NCI-H82 treated with DMSO at 0.1 percent for 48 hours (cell line): ENCODE results near the gene PTH1R.

Experiments
- DNase-seq: peaks from one replicate; lab custom pipeline; 2025; ENCODE audit not compliant: unreplicated experiment; lab: John Stamatoyannopoulos, UW

The PTH1R gene

GRCh38 chr3:46926871-46927717, 49.6 kb downstream of the PTH1R start:
- no peak for DNase-seq

- DNase-seq, result no peak
These were observed 50.2 kb downstream of the PTH1R start for GRCh38 chr3:46927718-46928073.

GRCh38 chr3:46928282-46928681, 50.8 kb downstream of the PTH1R start:
- no peak for DNase-seq

- no peak for DNase-seq
These were observed 51.8 kb downstream of the PTH1R start for GRCh38 chr3:46929324-46929723.

GRCh38 chr3:46930166-46930944, 52.8 kb downstream of the PTH1R start:
- no peak for DNase-seq

DNA sequence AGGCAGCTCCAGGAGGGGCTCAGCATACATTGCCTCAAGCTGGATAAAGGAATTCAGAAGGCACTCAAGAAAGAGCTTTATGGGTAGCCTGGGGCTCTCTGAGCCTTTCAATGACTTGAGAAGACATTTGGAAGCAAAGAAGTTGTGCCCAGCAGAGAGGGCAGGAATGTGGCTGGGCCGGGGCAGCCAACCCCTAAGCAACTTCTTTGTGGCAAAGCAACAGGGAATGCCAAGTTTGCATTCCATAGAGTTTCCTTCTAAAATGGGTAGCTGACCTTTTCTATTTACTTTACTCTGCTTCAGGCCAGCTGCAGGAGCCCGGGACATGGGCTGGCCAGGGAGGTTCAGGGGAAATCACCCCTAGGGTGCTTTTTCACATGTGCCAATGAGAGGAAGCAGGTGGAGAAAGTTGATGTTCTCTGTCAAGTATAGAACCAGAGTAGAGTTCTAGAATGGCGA, 53.5 kb downstream of the PTH1R start:
- DNase-seq, result no peak

DNA sequence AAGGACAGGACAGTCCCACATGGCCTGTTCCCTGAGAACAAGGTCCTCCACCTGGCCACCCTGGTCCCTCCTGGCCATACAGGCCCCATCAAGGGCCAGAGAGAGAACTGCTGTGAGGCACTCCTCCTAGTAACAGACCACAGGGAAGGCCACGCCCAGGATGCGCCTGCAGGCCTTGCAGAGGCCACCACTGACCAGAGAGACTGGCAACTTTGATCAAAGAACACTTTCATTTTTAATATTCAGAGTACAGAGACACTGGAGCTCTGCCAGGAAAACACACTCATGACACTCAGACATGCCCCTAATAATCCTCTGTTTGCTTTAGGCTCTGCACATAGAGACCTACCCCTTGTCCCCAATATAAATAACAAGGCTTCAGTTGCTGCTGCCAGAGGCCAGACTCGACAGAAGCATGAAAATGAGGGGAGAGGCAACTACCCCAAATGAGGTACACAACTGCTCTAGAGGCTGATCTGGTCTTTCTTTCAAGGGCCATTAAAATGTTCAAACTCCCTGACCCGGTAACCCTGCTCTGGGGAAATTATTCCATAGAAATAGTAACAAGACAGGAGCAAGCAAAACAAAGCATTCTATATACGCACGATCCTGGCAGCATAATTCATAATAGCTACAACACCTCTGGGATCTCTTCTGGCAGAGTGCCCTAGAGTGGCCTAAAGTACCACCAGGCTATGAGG, 54.3 kb downstream of the PTH1R start:
- no peak for DNase-seq

DNA sequence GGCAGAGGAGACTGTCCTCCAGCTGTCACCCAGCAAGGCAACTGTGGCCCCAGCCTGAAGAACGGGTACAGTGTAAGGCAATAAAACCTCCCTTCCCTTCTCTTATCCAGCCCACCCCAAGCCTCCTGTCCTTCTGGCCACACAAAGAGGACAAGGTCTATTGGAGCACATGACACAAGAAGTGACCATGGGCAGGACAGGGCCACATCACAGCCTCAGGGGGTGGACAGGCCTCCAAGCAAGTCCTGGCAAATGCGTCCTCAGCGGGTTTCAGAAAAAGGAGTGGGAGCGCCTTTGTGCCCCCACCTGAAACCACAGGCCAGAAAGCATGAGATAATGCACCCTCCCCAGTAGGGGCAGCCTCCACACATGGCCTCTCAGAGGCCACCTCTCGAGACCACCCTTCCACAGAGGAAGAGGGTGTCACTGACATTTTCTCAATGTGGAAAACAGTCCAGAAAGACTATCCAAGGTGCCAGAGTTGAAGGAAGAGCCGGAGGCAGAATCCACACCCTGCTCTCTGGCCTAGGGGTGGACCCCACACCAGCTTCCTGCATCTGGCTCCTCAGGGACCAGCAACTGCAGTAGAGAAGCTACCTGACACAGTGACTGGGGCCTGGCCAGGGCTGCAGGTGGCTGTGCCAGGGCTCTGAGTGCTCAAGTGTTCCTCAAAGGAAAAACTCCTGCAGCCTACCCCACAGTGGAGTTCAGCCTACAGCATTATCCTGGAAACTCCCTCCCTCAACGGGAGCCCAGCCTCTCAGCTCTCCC, 55.1 kb downstream of the PTH1R start:
- no peak for DNase-seq

GRCh38 chr3:46933261-46933660, 55.7 kb downstream of the PTH1R start:
- DNase-seq, result no peak

DNA sequence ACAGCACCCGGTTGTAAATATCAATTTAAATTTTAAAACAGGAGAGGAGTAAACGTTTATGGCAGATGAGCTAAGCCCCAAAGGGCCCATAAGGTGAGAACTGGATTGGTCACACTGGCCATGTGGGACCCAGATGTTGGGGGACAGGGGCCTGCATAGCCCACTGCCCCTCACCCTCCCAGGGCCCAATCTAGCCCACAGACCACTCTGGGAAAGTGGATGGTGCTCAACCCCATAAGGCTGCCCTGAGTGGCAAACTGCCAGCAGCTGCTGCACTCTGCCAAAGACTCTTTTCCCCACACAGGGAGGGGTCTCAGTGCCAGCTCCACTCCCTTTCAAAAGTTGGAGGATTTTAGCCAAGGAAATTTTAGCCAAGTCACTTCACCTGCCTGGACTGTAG, 56.6 kb downstream of the PTH1R start:
- DNase-seq, result no peak

DNA sequence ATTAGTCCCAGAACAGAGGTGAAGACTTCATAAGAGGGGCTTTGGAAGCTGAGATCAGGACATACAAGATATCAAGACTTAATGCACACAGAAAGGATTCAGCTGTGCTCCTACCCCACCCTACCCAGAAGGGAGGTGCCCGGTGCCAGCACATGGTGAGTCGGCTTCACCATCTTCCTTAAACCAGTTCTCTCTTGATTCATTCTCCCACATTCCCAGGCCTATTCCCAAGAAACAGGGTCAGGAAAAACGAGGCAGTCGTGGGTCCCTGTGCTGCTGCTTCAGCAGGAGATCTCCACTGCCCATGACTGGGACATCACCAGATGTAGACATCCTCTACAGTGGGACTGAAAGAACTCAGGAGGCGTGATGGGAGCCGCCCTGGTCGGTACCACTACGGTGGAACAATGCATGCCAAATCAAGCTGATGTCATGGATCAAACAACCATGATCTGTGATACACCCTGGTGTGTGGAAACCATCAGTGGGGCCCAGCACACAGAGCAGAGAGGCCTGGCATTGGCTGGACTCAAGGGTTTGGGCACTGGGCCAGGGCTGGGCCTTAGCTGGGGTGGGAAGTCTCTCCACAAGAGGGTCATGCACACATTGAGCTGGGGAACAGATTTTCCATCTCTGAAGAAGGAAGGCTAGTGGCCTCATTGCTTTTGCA, 57.1 kb downstream of the PTH1R start:
- no peak for DNase-seq

- DNase-seq, result no peak
These were observed 57.8 kb downstream of the PTH1R start for GRCh38 chr3:46935168-46935858.

- DNase-seq, result no peak
These were observed 58.6 kb downstream of the PTH1R start for GRCh38 chr3:46935989-46936558.

DNA sequence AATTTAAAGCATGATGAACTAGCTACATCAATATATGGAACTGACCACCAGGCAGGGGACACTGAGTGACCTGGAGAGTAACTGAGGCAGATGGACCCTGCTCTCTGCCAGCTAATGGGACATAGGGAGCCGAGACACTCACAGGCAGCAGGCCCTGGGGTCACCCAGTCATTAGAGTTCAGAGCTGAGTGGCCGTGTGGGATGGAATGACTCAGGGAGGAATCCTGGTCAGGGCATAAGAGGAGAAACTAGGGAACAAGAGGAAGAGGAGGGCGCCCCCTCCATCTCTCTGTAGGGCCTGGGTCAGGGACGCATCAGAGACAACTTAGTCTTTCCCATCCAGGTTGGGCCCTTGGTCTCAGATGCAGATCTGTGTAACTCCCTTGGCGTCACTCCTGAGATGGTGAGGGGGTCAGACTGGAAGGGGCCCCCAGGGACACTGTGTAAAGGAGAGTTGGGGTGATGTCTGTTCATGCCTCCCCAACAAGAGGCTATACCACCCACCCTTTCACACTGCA, 59.3 kb downstream of the PTH1R start:
- no peak for DNase-seq

DNA sequence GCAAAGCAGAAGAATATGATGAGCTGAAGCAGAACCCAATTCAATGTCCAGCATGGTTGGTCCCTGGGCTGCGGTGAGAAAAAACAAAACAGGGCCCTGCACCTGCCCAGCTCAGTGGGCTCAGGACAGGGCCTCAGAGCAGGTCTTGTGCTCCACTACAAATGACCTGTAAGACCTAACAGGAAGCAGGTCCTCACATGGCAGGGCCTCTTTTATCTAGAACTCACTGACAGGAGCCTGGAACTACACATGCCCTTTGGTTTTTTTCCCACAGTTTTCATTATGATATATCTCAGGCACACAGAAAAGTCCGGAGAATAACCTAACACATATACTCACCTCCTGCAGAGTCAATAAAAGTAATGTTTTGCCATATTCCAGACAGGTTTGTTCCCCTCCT, 60.6 kb downstream of the PTH1R start:
- no peak for DNase-seq

- DNase-seq, result no peak
These were observed 62.3 kb downstream of the PTH1R start for GRCh38 chr3:46939578-46940445.

DNA sequence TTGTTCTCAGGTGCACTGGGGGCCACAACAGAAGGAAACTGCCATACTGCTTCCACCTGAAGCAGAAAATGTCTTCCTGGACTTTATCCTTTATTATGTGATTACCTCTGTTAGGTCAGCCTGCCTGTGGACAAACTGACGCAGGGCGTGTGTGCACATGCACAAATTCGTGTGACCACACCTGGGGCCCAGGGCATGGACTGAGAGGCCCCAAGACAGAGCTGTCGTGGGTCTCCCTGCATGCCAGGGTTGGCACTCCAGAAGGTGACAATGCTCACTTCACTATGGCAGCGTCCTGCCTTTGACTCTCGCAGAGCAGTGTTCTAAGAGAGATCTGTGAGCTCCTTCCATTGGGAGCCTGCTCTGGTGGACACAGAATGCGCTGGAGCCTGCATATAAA, 64.6 kb downstream of the PTH1R start:
- no peak for DNase-seq

DNA sequence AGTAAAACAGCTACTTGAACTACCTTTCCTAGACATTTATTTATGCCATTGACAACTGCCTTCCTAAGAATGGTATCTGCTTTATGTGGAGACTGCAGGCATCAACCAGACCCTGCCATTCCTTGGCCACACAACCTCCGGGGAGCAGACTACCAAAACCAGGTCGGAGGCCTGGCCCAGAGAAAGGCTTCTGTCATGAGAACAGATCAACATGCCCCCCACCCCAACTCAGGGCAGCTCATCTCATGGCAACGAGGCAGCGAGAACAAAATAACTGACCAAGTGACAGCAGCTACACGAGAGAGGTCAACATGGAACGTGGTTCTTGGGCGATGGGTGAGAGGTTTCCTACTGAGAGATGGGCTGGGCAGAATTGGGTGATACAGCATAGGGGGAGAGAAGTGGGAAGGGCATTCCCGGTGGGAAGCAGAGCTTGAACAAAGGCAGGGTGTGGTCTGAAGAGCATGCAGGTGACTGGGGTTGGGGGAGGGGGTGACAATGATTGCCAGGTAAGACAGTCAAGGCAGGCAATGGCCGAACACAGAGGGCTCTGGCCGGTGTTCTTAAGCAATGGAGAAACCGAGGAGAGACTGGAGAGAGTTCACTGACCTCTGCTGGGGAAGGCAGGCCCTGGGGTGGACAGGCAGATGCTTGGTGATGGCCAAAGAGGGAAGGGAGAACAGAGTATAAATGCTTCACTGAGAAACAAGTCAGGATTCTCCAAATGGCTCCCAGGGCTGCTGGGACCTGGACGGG, 65.1 kb downstream of the PTH1R start:
- no peak for DNase-seq
